Activated naive CD4-positive, alpha-beta T cell treated with anti-CD3 and anti-CD28 coated beads for 36 hours (primary cell): ENCODE data around the gene MACROD2. TPM values are rescaled to one million over a fixed set of nuclear protein-coding genes. Genes with fewer than 3 reads are reported as not detected.

ENCODE experiments used
- CTCF ChIA-PET: fragments of 350-600 bp; sonication (Branson Sonifier 250); formaldehyde crosslinking; loops from one replicate; lab custom pipeline; 2021; ENCODE audit warnings: antibody characterized with exemption; lab: Charles Lee
- DNase-seq: peaks from one replicate; pipeline ENCODE4 v3.0.0-alpha.2; 2020
- H3K27ac Mint-ChIP-seq: one replicate; pipeline ENCODE4 v1.8.0; 2021; ENCODE audit warnings: mild to moderate bottlenecking, mixed read lengths
- H3K27me3 Mint-ChIP-seq: one replicate; pipeline ENCODE4 v1.8.0; 2021; ENCODE audit warnings: low read depth, mixed read lengths
- H3K36me3 Mint-ChIP-seq: one replicate; pipeline ENCODE4 v1.8.0; 2021; ENCODE audit warnings: low read depth, mixed read lengths
- H3K4me1 Mint-ChIP-seq: one replicate; pipeline ENCODE4 v1.8.0; 2021; ENCODE audit warnings: low read depth, mixed read lengths
- H3K4me3 Mint-ChIP-seq: one replicate; pipeline ENCODE4 v1.8.0; 2021; ENCODE audit warnings: mild to moderate bottlenecking, moderate library complexity, mixed read lengths
- H3K9me3 Mint-ChIP-seq: one replicate; pipeline ENCODE4 v1.8.0; 2021; ENCODE audit warnings: mixed read lengths
- intact Hi-C: fragments of 100-400 bp; cut with micrococcal nuclease; formaldehyde crosslinking; loops from one replicate; pipeline ENCODE4 v1.15.1; 2023
- total RNA-seq, 2 experiments: library from RNA; stranded (reverse); gene quantifications; one replicate each; pipeline ENCODE4 v1.2.3, GENCODE V29; 2021

The MACROD2 gene
- total RNA-seq, 2 experiments from 2014 or later: not detected

GRCh38 chr20:15889514-15890256 lies 1894.4 kb downstream of the MACROD2 start:
- H3K4me1 Mint-ChIP-seq: no peaks in the 10 kb centered on the region
- no peak overlapping the region for H3K4me3 Mint-ChIP-seq
- H3K27ac Mint-ChIP-seq: no peak overlapping the region
- intact Hi-C loops: no loop called here
- no peaks in the 10 kb centered on the region for H3K36me3 Mint-ChIP-seq
- no peak for DNase-seq
- no peaks in the 10 kb centered on the region for H3K27me3 Mint-ChIP-seq
- CTCF ChIA-PET: no interaction called here
- H3K9me3 Mint-ChIP-seq: no peaks in the 10 kb centered on the region

GRCh38 chr20:15890407-15890982 lies 1895.2 kb downstream of the MACROD2 start:
- CTCF ChIA-PET: no interaction called here
- Mint-ChIP-seq H3K36me3 (no peaks in the 10 kb centered on the region), H3K9me3 (no peaks in the 10 kb centered on the region), H3K27ac (no peak overlapping the region), H3K4me3 (no peak overlapping the region), H3K27me3 (no peaks in the 10 kb centered on the region), H3K4me1 (no peaks in the 10 kb centered on the region)
- intact Hi-C loops: no loop called here
- no peak for DNase-seq

GRCh38 chr20:15895126-15895525 lies 1899.8 kb downstream of the MACROD2 start:
- Mint-ChIP-seq H3K4me3 (no peak overlapping the region), H3K4me1 (no peaks in the 10 kb centered on the region), H3K9me3 (no peaks in the 10 kb centered on the region), H3K27me3 (no peaks in the 10 kb centered on the region), H3K36me3 (no peaks in the 10 kb centered on the region), H3K27ac (no peak overlapping the region)
- CTCF ChIA-PET: no interaction called here
- intact Hi-C loops: no loop called here
- no peak for DNase-seq

GRCh38 chr20:15895560-15896084 lies 1900.3 kb downstream of the MACROD2 start:
- Mint-ChIP-seq H3K36me3 (no peaks in the 10 kb centered on the region), H3K27ac (no peak overlapping the region), H3K4me3 (no peak overlapping the region), H3K27me3 (no peaks in the 10 kb centered on the region), H3K9me3 (no peaks in the 10 kb centered on the region), H3K4me1 (no peaks in the 10 kb centered on the region)
- CTCF ChIA-PET: interaction anchor here (0.5 kb wide), 1 partner anchor 1464 kb away, joined by 4 read pairs; no protein-coding TSS in a partner anchor
- intact Hi-C loops: no loop called here
- DNase-seq: no peak

- Mint-ChIP-seq H3K9me3 (peaks cover 3% of the 10 kb centered on the region), H3K27ac (no peak overlapping the region), H3K4me3 (no peak overlapping the region), H3K4me1 (no peaks in the 10 kb centered on the region), H3K27me3 (no peaks in the 10 kb centered on the region), H3K36me3 (no peaks in the 10 kb centered on the region)
- intact Hi-C loops: no loop called here
- CTCF ChIA-PET: no interaction called here
- no peak for DNase-seq
Measured at GRCh38 chr20:15899967-15900366, 1904.7 kb downstream of the MACROD2 start.

- no peak for DNase-seq
- intact Hi-C loops: no loop called here
- Mint-ChIP-seq H3K9me3 (peaks cover 3% of the 10 kb centered on the region), H3K36me3 (no peaks in the 10 kb centered on the region), H3K4me1 (no peaks in the 10 kb centered on the region), H3K27ac (no peak overlapping the region), H3K4me3 (no peak overlapping the region), H3K27me3 (no peaks in the 10 kb centered on the region)
- CTCF ChIA-PET: no interaction called here
Measured at GRCh38 chr20:15900443-15900842, 1905.1 kb downstream of the MACROD2 start.

- no peak overlapping the region for H3K27ac Mint-ChIP-seq
- H3K27me3 Mint-ChIP-seq: no peaks in the 10 kb centered on the region
- intact Hi-C loops: no loop called here
- H3K4me1 Mint-ChIP-seq: no peaks in the 10 kb centered on the region
- H3K9me3 Mint-ChIP-seq: peaks cover 3% of the 10 kb centered on the region
- no peak overlapping the region for H3K4me3 Mint-ChIP-seq
- no peaks in the 10 kb centered on the region for H3K36me3 Mint-ChIP-seq
- CTCF ChIA-PET: no interaction called here
- no peak for DNase-seq
Measured at GRCh38 chr20:15902493-15902892, 1907.2 kb downstream of the MACROD2 start.

GRCh38 chr20:15905661-15906060 lies 1910.3 kb downstream of the MACROD2 start:
- no peak overlapping the region for H3K4me3 Mint-ChIP-seq
- intact Hi-C loops: no loop called here

GRCh38 chr20:15909995-15910394 lies 1914.7 kb downstream of the MACROD2 start:
- no peaks in the 10 kb centered on the region for H3K9me3 Mint-ChIP-seq
- intact Hi-C loops: no loop called here

More at GRCh38 chr20:15905661-15906060, 1910.3 kb downstream of the MACROD2 start:
- CTCF ChIA-PET: no interaction called here
- DNase-seq: no peak
- Mint-ChIP-seq H3K36me3 (no peaks in the 10 kb centered on the region), H3K27me3 (no peaks in the 10 kb centered on the region), H3K27ac (no peak overlapping the region), H3K4me1 (no peaks in the 10 kb centered on the region), H3K9me3 (peaks cover 3% of the 10 kb centered on the region)

GRCh38 chr20:15911581-15911980 lies 1916.3 kb downstream of the MACROD2 start:
- intact Hi-C loops: no loop called here
- Mint-ChIP-seq H3K27me3 (no peaks in the 10 kb centered on the region), H3K36me3 (no peaks in the 10 kb centered on the region), H3K4me1 (no peaks in the 10 kb centered on the region), H3K4me3 (no peak overlapping the region), H3K9me3 (no peaks in the 10 kb centered on the region), H3K27ac (no peak overlapping the region)
- CTCF ChIA-PET: no interaction called here
- DNase-seq: no peak

More at GRCh38 chr20:15909995-15910394, 1914.7 kb downstream of the MACROD2 start:
- H3K27me3 Mint-ChIP-seq: no peaks in the 10 kb centered on the region
- H3K4me1 Mint-ChIP-seq: no peaks in the 10 kb centered on the region
- no peak for DNase-seq
- no peak overlapping the region for H3K27ac Mint-ChIP-seq
- no peak overlapping the region for H3K4me3 Mint-ChIP-seq
- CTCF ChIA-PET: no interaction called here
- H3K36me3 Mint-ChIP-seq: no peaks in the 10 kb centered on the region

GRCh38 chr20:15913391-15914025 lies 1918.2 kb downstream of the MACROD2 start:
- intact Hi-C loops: no loop called here
- DNase-seq: no peak
- CTCF ChIA-PET: no interaction called here
- Mint-ChIP-seq H3K27ac (no peak overlapping the region), H3K4me1 (no peaks in the 10 kb centered on the region), H3K9me3 (no peaks in the 10 kb centered on the region), H3K27me3 (no peaks in the 10 kb centered on the region), H3K36me3 (no peaks in the 10 kb centered on the region), H3K4me3 (no peak overlapping the region)

GRCh38 chr20:15916623-15917022 lies 1921.3 kb downstream of the MACROD2 start:
- Mint-ChIP-seq H3K9me3 (no peaks in the 10 kb centered on the region), H3K36me3 (no peaks in the 10 kb centered on the region), H3K4me1 (no peaks in the 10 kb centered on the region), H3K27me3 (no peaks in the 10 kb centered on the region), H3K4me3 (no peak overlapping the region), H3K27ac (no peak overlapping the region)
- intact Hi-C loops: no loop called here
- DNase-seq: no peak
- CTCF ChIA-PET: no interaction called here
